Islet precursor cell (in vitro differentiated cells): ENCODE results near the gene PCDHGC4.

Source experiments
- DNase-seq: peaks from one replicate; pipeline ENCODE4 v3.0.0-alpha.2; 2018

The PCDHGC4 gene

DNA sequence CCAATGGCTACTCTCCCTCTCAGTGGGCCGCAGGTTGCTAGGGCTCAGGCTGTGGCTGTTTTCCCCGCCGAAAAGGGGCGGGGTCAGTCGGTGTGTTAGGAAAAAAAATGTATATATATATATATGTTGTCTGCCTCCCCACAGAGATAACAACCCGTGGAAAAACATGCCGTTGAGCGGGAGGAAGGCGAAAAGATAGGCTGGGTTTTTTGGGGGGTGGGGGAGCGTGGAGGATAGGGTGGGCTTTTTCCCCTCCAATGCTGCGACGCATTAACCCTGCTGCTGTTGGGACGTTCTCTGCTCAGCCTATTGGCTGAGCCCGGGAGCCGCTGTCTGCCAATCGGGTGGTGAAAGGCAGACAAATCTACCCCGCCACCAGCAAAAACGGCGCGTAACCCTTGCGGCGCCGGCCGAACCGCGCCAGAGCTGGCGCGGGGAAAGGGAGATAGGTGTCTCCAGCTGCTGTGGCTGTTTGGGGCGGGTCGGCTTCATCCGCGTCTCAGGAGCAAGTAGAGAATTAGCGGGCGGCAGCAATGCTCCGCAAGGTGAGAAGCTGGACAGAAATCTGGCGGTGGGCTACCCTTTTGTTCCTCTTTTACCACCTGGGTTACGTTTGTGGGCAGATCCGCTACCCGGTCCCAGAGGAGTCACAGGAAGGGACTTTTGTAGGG is at the start of gene PCDHGC4:
Gene PCDHGC4, plus strand, starts transcription at position 390 of the 671 bp plus-strand sequence. Its CDS starts 144 bp downstream, at position 534.
- DNase-seq = peak; percentile 91

DNA sequence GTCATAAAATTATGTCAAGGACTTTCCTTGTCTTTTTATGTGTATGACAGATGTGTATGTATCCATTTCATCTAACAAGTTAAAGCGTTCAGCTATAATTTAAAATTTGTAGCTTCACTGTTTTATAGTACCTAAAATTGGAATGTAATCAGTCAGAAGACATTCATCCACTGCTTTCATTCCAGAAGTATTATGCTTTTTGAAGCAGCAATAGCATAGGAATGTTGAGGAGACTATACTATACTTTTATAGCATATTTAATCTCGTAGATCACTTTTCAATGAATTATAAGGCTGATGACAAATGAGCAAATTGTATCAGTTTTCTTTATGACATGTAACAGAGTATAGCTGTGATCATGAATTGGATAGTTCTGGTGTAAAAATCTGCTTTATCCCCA is 47.6 kb upstream of the PCDHGC4 start:
- no peak for DNase-seq

DNA sequence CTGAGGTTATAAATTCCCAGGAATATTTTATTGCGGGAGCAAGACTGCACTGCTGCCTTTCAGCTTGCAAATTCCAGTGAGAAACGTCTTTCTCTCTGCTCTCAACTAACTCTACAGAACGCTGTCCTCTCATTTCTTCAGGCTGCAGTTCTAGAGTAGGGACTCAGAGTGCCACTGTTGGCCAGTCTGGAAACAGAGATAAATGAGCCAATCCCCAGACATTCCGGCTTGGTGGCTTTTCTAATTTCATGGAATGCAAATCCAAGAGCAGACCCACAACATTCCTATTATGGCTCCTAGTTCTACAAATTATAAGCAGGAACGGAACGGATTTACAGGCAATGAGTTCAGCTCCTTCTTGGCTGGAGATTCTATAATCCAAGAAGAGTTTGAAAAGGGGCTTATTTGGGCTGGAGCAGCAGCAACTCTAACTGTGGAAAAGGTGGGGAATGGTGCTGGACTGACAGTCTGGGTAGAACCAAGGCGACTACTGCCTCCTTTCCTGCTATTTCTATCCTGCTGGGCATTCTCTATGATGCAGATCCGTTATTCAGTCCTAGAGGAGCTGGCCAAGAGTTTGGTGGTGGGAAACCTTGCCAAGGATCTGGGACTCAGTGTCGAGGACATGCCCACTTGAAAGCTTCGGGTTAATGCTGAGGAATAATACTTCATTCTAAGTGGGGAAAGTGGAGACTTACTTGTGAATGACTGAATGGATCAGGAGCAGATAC is 45.3 kb upstream of the PCDHGC4 start:
- no peak for DNase-seq

DNA sequence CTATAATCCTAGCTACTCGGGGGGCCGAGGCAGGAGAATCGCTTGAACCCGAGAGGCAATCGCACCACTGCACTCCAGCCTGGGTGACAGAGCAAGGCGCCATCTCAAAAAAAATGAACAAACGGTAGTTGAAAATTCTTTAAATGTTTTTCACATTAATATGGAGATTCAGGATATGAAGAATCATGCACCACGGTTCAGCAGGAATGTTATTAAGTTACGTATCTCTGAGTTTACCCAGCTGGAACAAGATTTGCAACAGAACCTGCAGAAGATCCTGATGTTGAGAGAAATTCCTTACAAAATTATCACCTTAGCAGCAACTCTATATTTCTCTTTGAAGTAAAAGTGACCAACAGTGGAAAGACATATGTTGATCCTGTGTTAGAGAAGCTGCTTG is 44.5 kb upstream of the PCDHGC4 start:
- no peak for DNase-seq

DNA sequence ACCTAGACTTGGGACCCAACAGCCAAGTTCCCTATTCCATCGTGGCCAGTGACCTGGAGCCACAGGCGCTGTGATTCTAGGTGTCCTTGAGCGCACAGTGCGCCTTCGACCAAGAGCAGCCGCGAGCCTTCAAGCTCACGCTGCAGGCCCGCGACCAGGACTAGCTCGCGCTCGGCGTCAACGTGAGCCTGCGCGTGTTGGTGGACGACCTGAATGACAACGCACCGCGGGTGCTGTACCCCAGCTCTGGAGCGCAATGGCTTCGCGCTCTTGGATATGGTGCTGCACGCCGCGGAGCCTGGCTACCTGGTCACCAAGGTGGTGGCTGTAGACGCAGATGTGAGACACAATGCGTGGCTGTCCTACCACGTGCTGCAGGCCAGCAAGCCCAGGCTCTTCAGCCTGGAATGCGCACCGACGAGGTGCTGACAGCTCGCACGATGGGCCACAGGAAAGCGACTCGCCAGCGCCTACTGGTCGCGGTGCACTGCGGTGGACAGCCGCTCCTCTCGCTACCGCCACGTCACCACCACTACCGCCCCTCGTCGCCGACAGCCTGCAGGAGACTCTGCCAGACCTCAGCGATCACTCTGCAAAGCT is 43.2 kb upstream of the PCDHGC4 start:
- no peak for DNase-seq

DNA sequence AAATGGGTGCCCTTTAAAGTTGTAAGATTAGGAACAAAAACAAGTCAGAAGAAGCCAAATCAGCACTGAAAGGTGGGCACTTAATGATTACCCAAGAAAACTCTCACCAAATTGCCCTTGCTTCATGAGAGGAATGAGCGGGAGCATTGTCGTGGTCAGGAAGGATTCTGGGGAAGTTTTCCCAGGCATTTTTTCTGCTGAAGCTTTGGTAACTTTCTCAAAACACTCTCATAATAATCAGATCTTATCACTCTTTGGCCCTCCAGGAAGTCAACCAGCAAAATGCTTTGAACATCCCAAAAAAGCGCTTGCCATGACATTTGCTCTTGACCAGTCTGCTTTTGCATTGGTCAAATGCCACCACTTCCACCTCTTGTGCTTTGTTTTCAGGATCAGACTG is 19.5 kb upstream of the PCDHGC4 start:
- no peak for DNase-seq

DNA sequence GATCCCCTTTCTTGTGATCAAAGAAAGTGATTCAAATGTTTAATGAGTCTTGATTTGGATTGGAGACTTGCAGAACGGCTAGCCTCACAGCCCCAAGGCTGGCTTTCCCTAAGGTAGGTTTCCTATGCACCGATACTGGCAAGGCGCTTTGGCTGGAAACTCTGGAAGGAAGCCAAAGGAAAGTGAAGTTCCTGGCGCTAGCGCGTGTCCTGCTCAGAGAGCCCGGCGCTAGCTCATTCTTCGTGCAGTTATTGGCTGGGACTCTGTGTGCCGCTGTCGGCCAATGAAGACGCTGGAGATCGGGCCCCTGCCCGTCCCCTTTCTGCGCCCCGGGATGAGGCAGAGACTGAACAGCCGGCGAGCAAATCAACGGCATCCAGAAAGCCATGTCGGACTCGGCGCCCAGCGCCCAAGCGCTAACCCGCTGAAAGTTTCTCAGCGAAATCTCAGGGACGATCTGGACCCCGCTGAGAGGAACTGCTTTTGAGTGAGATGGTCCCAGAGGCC is 9.2 kb upstream of the PCDHGC4 start, which contains the start of gene PCDHGC3:
Gene PCDHGC3, plus strand, starts transcription at position 342 of the 507 bp plus-strand sequence. Its CDS starts 151 bp downstream, at position 493.
- DNase-seq = peak; percentile 97

DNA sequence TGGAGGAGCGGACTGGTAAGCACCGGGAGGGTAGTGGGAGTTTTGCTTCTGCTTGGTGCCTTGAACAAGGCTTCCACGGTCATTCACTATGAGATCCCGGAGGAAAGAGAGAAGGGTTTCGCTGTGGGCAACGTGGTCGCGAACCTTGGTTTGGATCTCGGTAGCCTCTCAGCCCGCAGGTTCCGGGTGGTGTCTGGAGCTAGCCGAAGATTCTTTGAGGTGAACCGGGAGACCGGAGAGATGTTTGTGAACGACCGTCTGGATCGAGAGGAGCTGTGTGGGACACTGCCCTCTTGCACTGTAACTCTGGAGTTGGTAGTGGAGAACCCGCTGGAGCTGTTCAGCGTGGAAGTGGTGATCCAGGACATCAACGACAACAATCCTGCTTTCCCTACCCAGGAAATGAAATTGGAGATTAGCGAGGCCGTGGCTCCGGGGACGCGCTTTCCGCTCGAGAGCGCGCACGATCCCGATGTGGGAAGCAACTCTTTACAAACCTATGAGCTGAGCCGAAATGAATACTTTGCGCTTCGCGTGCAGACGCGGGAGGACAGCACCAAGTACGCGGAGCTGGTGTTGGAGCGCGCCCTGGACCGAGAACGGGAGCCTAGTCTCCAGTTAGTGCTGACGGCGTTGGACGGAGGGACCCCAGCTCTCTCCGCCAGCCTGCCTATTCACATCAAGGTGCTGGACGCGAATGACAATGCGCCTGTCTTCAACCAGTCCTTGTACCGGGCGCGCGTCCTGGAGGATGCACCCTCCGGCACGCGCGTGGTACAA is 8.5 kb upstream of the PCDHGC4 start:
- DNase-seq = peak; percentile 73

DNA sequence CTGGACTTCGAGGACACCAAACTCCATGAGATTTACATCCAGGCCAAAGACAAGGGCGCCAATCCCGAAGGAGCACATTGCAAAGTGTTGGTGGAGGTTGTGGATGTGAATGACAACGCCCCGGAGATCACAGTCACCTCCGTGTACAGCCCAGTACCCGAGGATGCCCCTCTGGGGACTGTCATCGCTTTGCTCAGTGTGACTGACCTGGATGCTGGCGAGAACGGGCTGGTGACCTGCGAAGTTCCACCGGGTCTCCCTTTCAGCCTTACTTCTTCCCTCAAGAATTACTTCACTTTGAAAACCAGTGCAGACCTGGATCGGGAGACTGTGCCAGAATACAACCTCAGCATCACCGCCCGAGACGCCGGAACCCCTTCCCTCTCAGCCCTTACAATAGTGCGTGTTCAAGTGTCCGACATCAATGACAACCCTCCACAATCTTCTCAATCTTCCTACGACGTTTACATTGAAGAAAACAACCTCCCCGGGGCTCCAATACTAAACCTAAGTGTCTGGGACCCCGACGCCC is 7.7 kb upstream of the PCDHGC4 start:
- DNase-seq = no peak

DNA sequence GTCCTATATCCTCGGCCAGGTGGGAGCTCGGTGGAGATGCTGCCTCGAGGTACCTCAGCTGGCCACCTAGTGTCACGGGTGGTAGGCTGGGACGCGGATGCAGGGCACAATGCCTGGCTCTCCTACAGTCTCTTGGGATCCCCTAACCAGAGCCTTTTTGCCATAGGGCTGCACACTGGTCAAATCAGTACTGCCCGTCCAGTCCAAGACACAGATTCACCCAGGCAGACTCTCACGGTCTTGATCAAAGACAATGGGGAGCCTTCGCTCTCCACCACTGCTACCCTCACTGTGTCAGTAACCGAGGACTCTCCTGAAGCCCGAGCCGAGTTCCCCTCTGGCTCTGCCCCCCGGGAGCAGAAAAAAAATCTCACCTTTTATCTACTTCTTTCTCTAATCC is 7.0 kb upstream of the PCDHGC4 start:
- DNase-seq = no peak

DNA sequence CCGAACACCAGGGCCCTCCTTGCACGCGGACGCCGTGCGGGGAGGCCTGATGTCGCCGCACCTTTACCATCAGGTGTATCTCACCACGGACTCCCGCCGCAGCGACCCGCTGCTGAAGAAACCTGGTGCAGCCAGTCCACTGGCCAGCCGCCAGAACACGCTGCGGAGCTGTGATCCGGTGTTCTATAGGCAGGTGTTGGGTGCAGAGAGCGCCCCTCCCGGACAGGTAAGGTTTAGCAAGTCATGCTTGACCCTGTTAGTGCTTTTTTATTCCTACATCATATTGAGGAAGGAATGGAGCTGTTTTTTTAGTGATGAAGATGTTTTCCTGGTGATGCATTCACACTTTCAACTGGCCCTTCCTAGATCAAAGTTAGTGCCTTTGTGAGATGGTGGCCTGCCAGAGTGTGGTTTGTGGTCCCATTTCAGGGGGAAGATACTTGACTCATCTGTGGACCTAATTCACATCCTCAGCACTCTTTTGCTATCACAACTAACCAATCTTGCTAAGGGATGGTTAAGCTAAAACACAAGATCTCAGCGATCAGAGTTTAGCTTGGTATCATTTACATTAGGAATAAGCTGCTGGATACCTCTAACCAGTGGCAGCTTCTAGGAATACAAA is 6.4 kb upstream of the PCDHGC4 start:
- DNase-seq = peak; percentile 63

DNA sequence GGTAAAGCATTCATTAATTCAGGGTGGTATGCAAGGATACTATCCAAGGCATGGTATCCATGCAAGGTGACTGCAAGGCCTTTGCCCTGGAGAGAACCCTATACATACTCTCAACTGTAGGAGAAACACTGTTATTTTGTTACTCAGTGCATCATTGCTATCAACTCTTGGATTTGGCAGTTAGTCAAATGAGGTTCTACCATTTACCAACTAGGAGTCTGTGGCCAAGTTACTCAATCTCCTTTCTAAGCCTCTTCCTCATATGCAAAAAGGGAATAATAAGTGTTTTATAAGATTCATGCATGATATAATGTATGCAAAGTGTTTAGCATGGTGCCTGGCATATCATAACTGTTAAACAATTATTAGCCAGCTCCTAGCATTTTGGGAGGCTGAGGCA is 5.1 kb upstream of the PCDHGC4 start:
- DNase-seq = no peak

DNA sequence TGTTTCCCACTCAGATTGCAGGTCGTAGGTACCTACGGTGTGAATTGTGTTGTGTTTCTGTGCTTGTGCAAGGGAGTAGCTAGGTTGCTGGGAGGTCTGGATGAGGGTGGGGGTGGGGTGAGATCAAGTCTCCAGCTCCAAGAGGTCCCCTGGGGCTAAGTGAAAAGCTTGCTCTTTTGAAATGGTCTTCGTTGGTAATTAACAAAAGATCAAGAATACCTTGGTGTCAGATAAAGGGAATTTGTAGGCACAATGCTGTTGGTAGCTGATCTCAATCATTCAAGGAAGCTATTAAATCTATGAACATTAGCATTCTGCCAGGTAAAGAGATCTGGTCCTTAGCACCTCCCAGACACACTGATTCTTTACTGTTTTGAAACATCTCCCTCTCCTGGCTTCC is 928 bp upstream of the PCDHGC4 start:
- DNase-seq = no peak

DNA sequence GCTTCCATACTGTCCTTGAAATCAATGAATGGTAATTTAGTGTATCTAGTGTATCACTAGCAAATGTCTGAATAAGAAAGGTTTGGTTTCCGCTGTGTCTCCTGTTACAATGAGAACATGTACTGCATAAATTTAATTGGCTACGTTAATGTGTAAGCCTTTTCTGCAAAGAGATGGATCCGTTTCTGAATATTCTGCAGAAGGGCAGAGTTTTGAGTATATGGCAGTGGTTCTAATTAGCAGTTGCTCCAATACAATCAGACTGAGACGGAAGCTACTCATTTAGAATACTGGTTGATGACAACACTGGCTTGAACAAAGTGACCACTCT is 555 bp upstream of the PCDHGC4 start:
- no peak for DNase-seq

DNA sequence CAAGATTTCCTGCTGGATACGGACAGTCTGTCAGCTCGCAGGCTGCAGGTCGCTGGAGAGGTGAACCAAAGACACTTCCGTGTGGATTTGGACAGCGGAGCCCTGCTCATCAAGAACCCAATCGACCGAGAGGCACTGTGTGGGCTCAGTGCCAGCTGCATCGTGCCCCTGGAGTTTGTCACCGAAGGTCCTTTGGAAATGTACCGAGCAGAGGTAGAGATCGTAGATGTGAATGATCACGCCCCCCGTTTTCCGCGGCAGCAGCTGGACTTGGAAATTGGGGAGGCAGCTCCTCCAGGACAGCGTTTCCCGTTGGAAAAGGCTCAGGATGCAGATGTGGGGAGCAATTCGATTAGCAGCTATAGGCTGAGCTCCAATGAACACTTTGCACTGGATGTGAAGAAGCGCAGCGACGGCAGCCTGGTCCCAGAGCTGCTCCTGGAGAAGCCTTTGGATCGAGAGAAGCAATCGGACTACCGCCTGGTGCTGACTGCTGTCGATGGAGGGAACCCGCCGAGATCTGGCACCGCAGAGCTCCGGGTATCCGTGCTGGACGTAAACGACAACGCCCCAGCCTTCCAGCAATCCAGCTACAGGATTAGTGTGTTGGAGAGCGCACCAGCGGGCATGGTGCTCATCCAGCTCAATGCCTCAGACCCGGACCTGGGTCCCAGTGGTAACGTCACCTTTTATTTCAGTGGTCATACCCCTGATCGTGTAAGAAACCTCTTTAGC is 658 bp downstream of the PCDHGC4 start:
- no peak for DNase-seq

DNA sequence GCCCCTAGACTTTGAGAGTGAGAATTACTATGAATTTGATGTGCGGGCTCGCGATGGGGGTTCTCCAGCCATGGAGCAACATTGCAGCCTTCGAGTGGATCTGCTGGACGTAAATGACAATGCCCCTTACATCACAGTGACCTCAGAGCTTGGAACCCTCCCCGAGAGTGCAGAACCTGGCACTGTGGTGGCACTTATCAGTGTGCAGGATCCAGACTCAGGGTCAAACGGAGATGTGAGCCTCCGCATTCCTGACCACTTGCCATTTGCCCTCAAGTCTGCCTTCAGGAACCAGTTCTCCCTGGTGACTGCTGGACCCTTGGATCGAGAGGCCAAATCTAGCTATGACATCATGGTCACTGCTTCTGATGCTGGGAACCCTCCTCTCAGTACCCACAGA is 1.3 kb downstream of the PCDHGC4 start:
- no peak for DNase-seq

DNA sequence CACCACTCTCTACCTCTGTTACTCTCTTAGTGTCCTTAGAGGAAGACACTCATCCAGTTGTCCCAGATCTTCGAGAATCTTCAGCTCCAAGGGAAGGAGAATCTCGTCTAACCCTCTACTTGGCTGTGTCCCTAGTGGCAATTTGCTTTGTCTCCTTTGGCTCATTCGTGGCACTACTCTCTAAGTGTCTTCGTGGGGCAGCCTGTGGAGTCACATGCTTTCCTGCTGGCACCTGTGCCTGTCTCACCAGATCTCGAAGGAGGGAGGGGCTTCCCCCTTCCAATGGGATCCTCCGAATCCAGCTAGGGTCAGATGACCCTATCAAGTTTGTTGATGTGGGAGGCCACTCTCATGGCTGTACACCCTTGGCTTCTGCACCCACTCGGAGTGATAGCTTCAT is 2.3 kb downstream of the PCDHGC4 start:
- DNase-seq = no peak

DNA sequence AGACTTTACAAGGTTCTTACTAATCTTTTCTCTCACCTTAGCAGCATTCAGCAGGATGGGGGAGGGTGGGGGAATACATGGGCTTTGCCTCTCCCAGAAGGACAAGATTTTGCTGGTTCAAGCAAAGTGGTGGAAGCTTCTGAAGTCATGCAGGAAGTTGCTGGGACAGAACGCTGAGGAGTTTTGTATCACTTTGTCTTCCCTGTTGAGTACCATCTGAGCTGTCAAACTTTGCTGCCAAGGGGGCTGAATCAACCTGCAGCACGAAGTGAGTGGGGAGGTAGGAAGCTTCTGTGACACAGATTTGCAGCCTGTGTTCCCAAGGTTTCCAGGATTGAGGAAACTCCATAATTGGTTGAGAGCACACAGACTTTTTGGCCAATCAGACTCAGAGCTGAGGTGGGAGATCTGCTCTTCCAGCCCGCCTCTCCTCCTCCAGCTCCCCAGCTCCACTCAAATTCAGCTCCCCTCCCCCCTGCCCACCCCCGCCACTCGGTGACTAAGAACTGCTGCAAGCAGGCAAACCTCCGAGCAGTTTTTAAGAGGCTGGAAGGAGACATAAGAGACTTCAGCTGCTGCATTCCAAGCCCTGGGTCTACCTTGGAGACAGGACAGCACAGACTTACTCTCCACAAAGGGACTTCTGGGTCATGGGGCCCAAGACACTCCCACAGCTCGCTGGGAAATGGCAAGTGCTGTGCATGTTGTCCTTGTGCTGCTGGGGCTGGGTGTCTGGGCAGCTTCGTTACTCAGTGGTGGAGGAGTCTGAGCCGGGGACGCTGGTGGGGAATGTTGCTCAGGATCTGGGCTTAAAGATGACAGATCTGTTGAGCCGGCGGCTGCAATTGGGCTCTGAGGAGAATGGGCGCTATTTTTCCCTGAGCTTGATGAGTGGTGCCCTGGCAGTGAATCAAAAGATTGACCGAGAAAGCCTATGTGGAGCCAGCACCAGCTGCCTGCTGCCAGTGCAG is 4.0 kb downstream of the PCDHGC4 start, which contains the start of gene PCDHGC5:
Gene PCDHGC5, plus strand, starts transcription at position 491 of the 971 bp plus-strand sequence. Its CDS starts 160 bp downstream, at position 651.
- peak; percentile 88 for DNase-seq

DNA sequence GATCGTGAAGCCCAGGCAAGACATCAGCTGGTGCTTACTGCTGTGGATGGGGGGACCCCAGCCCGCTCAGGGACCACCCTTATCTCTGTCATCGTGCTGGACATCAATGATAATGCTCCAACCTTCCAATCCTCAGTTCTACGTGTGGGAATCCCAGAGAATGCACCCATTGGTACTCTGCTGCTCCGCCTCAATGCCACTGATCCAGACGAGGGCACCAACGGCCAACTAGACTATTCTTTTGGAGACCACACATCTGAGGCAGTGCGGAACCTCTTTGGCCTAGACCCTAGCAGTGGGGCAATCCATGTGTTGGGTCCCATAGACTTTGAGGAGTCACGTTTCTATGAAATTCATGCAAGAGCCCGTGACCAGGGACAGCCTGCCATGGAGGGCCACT is 5.0 kb downstream of the PCDHGC4 start:
- DNase-seq = no peak

DNA sequence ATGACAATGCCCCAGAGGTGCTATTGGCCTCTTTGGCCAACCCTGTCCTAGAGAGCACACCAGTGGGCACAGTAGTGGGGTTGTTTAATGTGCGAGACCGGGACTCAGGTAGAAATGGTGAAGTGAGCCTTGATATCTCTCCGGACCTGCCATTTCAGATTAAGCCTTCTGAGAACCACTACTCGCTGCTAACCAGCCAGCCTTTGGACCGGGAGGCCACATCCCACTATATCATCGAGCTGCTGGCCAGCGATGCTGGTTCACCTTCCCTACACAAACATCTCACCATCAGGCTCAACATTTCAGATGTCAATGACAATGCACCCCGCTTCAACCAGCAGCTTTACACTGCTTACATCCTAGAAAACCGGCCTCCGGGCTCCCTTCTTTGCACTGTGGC is 5.4 kb downstream of the PCDHGC4 start:
- no peak for DNase-seq
